ENCODE results near the gene CDC42. TPM values are rescaled to one million over a fixed set of nuclear protein-coding genes. Genes with fewer than 3 reads are reported as not detected.
A peak's percentile ranks its signal among the peaks of the same experiment; 100 is the strongest.

The CDC42 gene
- total and polyA plus RNA-seq, 2 of the 4 experiments (the other 2 are of a cell fraction) = 162 to 609 TPM

DNA sequence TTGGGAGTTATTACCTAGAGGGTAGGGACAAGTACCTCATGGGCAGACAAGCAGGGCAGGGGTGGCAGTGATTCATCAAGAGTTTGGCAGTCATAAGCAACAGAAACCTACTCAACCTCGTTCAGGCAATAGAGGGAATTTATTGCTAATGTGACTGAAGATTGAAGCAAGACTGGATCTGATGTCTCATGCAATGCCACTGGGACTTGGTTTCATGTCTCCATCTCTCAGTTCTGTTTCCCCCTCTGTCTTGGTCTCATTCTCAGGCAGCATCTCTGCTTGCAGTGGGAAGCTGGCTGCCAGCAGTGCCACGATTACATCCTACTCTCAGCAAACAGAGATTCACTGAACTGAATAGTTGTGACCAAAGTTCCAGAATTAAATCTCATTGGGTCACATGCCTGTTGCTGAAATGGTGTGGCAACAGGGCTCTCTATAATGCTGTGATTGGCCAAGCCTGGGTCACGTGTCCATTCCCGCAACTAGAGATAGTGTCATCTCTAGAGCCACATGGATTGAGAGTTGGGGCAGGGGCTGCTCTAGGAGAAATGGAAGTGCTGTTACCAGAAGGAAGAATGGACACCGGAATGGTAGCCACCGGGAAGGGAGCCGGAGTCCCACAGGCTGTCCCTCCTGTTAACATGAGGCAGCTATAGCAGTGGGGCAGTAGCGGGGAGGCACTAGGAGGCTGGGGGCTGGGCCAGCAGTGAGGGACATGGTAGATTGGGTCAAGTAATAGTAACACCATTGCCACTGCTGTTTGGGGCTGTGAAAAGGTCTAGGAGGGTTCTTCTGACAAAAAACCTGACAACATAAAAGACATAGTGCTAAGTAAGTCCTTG lies 3.9 kb upstream of the CDC42 start:
- Histone ChIP-seq H3K4ac (ENCODE audit: low read depth, low read length) (no peak overlapping the region), H3K23ac (ENCODE audit: low read depth, low read length) (no peak overlapping the region), H3K4me2 (ENCODE audit: low read depth, low read length) (no peak overlapping the region; the same call in 1 of the 2 replicates), H2AK5ac (ENCODE audit: low read depth, low read length) (no peak overlapping the region), H3K9ac (ENCODE audit: low read depth, low read length) (no peak overlapping the region), H2AFZ (replicated peaks; ENCODE audit: low read length, poor library complexity) (no peak overlapping the region), H2BK15ac (ENCODE audit: low read depth, low read length) (no peak overlapping the region), H3K4me1 (ENCODE audit: control insufficient read depth, insufficient read depth, low read length) (peaks cover 5% of the 10 kb centered on the region), H4K91ac (ENCODE audit: insufficient read depth, low read depth, low read length) (no peak overlapping the region), H2BK20ac (ENCODE audit: low read depth, low read length) (no peak overlapping the region), H3K18ac (ENCODE audit: low read depth, low read length) (no peak overlapping the region), H3K79me1 (ENCODE audit: low read depth in 1 of 2, low read length in 2 of 2) (peaks cover 5 to 6% of the 10 kb centered on the region in 2 experiments; a peak in 1 of 4 replicates), H3K9me3 (ENCODE audit: control insufficient read depth, insufficient read depth, low read length) (no peaks in the 10 kb centered on the region; the same call in 1 of the 2 replicates), H4K20me1 (ENCODE audit: insufficient read depth, low read length) (peaks cover 5% of the 10 kb centered on the region), H2BK120ac (ENCODE audit: low read depth, low read length) (no peak overlapping the region), H4K8ac (ENCODE audit: low read depth in 2 of 2, low read length in 2 of 2) (no peak overlapping the region), H2AK9ac (replicated peaks; ENCODE audit: low read depth, low read length, poor library complexity) (peak overlapping the region; percentile 66), H3K14ac (replicated peaks; ENCODE audit: low read depth, low read length) (no peak overlapping the region), H4K5ac (ENCODE audit: low read depth, low read length) (no peak overlapping the region), H3K4me3 (ENCODE audit: insufficient read depth, low read depth, low read length) (no peak overlapping the region), H3K36me3 (ENCODE audit: control insufficient read depth, insufficient read depth, low read length) (no peaks in the 10 kb centered on the region), H2BK5ac (ENCODE audit: low read depth, low read length, poor library complexity, severe bottlenecking) (no peak overlapping the region), H3K27ac (ENCODE audit: insufficient read depth, low read length) (no peak overlapping the region), H3K27me3 (ENCODE audit: control insufficient read depth, insufficient read depth, low read length) (0 out of 2 replicates have a peak, but pooled peaks cover 2% of the 10 kb centered on the region), H3K9me1 (ENCODE audit: insufficient read depth, low read length) (peaks cover 5% of the 10 kb centered on the region; the same call in 1 of the 2 replicates), H3K56ac (ENCODE audit: extremely low read depth, insufficient read depth, low read length) (no peak overlapping the region)
- TF ChIP-seq, protein P1, sequence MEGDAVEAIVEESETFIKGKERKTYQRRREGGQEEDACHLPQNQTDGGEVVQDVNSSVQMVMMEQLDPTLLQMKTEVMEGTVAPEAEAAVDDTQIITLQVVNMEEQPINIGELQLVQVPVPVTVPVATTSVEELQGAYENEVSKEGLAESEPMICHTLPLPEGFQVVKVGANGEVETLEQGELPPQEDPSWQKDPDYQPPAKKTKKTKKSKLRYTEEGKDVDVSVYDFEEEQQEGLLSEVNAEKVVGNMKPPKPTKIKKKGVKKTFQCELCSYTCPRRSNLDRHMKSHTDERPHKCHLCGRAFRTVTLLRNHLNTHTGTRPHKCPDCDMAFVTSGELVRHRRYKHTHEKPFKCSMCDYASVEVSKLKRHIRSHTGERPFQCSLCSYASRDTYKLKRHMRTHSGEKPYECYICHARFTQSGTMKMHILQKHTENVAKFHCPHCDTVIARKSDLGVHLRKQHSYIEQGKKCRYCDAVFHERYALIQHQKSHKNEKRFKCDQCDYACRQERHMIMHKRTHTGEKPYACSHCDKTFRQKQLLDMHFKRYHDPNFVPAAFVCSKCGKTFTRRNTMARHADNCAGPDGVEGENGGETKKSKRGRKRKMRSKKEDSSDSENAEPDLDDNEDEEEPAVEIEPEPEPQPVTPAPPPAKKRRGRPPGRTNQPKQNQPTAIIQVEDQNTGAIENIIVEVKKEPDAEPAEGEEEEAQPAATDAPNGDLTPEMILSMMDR (conservative IDR thresholded peaks at IDR 0.05; ENCODE audit: low read depth, low read length) = no peak
- TF ChIP-seq FOS (IDR thresholded peaks at IDR 0.05; ENCODE audit: low read depth, low read length) = no peak
- TF ChIP-seq CEBPB (IDR thresholded peaks at IDR 0.05; ENCODE audit: low read depth, low read length) = 0 out of 2 replicates have a peak, but pooled peaks have one; percentile 24
- TF ChIP-seq BHLHE40 (IDR thresholded peaks at IDR 0.05; ENCODE audit: low read depth, low read length) = no peak
- TF ChIP-seq, protein P2, sequence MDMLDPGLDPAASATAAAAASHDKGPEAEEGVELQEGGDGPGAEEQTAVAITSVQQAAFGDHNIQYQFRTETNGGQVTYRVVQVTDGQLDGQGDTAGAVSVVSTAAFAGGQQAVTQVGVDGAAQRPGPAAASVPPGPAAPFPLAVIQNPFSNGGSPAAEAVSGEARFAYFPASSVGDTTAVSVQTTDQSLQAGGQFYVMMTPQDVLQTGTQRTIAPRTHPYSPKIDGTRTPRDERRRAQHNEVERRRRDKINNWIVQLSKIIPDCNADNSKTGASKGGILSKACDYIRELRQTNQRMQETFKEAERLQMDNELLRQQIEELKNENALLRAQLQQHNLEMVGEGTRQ (IDR thresholded peaks at IDR 0.05; ENCODE audit: low read depth, low read length) = peak; percentile 82
- TF ChIP-seq RAD21 (IDR thresholded peaks at IDR 0.05; ENCODE audit: low read length) = no peak
- in situ Hi-C loops (cut with MboI; ENCODE audit: low sequenced_read_pairs) (no loop called here), dilution Hi-C loops (cut with HindIII; ENCODE audit: low sequenced_read_pairs, unreplicated experiment) (no loop called here), intact Hi-C loops (cut with micrococcal nuclease) (no loop called here)
- ATAC-seq (ENCODE audit: low read depth) (no peak), DNase-seq (peak; percentile 18)
- CTCF ChIA-PET = interaction anchor here (0.9 kb wide), 1 partner anchor 26 kb away, joined by 5 read pairs; no protein-coding TSS in a partner anchor
- 73% methylated on average over 4 of the region's 8 CpGs; no CpG with 5 or more reads in 1 of the 2 experiments for WGBS, 2 experiments (ENCODE audit: extremely low coverage in 2 of 2, insufficient read length in 1 of 2)
- POLR2A ChIA-PET (ENCODE audit: unreplicated experiment) = no interaction called here
- no TSS peak for BruUV-seq (replicated peaks)

Measured in IMR-90 (cell line).